Transverse colon (tissue), 4 donors: ENCODE results near the gene EPM2A. TPM values are rescaled to one million over a fixed set of nuclear protein-coding genes. Genes with fewer than 3 reads are reported as not detected.

Source experiments
- DNase-seq: peaks from one replicate; pipeline ENCODE4 v3.0.0-alpha.2; 2019
- H3K27ac ChIP-seq, 4 donors: fragments of 200-600 bp; sonication (generic); 2 replicates each; pipeline ENCODE4 v1.5.1; 2016 to 2018; ENCODE audit warnings: inconsistent platforms in 4 of 4
- H3K27me3 ChIP-seq: fragments of 200-600 bp; sonication (generic); 2 replicates; pipeline ENCODE4 v1.5.1; 2017; ENCODE audit warnings: inconsistent platforms
- H3K36me3 ChIP-seq, 4 donors: fragments of 200-600 bp; sonication (generic); 2 replicates each; pipeline ENCODE4 v1.5.1; 2017 to 2019; ENCODE audit warnings: inconsistent platforms in 4 of 4
- H3K4me1 ChIP-seq, 4 donors: fragments of 200-600 bp; sonication (generic); 2 replicates each; pipeline ENCODE4 v1.5.1; 2017 to 2020; ENCODE audit warnings: inconsistent platforms in 4 of 4
- H3K4me3 ChIP-seq, 4 donors: fragments of 200-600 bp; sonication (generic); 1 replicate in 1 of 4; 2 replicates in 3 of 4; pipeline versions ENCODE4 v1.5.1 to v1.6.1; 2017 to 2019; ENCODE audit warnings: inconsistent platforms in 4 of 4
- H3K9me3 ChIP-seq, 2 donors: fragments of 200-600 bp; sonication (generic); 2 replicates each; pipeline ENCODE4 v1.5.1; 2017 to 2019; ENCODE audit warnings: inconsistent platforms in 2 of 2
- CTCF ChIP-seq, 5 experiments: fragments of 200-600 bp in 3 of 5; fragments of 450-650 bp in 2 of 5; sonication (generic) in 3 of 5; IDR thresholded peaks; 1 replicate in 2 of 5; 2 replicates in 3 of 5; pipeline ENCODE4 v1.5.1; 2016 to 2017; ENCODE audit warnings: antibody characterized with exemption in 5 of 5, inconsistent platforms in 3 of 5, mild to moderate bottlenecking in 2 of 5, moderate library complexity in 1 of 5
- EP300 ChIP-seq: sonication (generic); formaldehyde crosslinking; IDR thresholded peaks from one replicate; pipeline ENCODE4 v1.6.1; 2017; ENCODE audit warnings: antibody characterized with exemption, low read depth
- POLR2A ChIP-seq: fragments of 450-650 bp; IDR thresholded peaks from one replicate; pipeline ENCODE4 v1.6.1; 2016; ENCODE audit warnings: antibody characterized with exemption, mild to moderate bottlenecking, moderate library complexity
- POLR2AphosphoS5 ChIP-seq, 3 donors: sonication (generic); formaldehyde crosslinking; IDR thresholded peaks; one replicate each; pipeline ENCODE4 v1.6.1; 2016; ENCODE audit warnings: antibody characterized with exemption in 3 of 3
- WGBS, 2 donors: methylation state at CpG; one replicate each; pipeline ENCODE4 v1.1.5; 2018; ENCODE audit warnings: low coverage in 1 of 2; 5-methylcytosine and 5-hydroxymethylcytosine counted together
- in situ Hi-C, 4 donors: fragments of 200-750 bp; cut with MboI; loops; one replicate each; pipeline versions ENCODE4 v1.15.0 to v1.15.1; 2017; ENCODE audit warnings: low sequenced_read_pairs in 3 of 4, low pct_ligation_motif_present in 1 of 4, low pct_unique_long_range_greater_than_20kb in 1 of 4
- intact Hi-C: fragments of 100-400 bp; cut with DNase I; formaldehyde crosslinking; loops from one replicate; pipeline ENCODE4 v1.15.1; 2023; ENCODE audit warnings: low total_unique reads
- total RNA-seq, 4 donors: library from RNA; depleted of rRNA; stranded (reverse); fragments of >200 nt; gene quantifications; one replicate each; pipeline ENCODE4 v1.1.0, GENCODE V29; 2016

The EPM2A gene
- total RNA-seq, 4 donors from 2014 or later: 10.5 to 33.6 (median 11.8) TPM

GRCh38 chr6:145738265-145738664, 2.9 kb upstream of the EPM2A start:
- in situ Hi-C loops: loop anchor here in 3 of 4 donors (10.0 to 25.0 kb wide), 2 partner anchors 77 to 149 kb away; partner anchors contain the start of gene FBXO30 (in 2 of the 3)
- DNase-seq: no peak
- H3K4me3 ChIP-seq: no peak overlapping the region
- H3K9me3 ChIP-seq: no peaks in the 10 kb centered on the region
- H3K36me3 ChIP-seq: no peaks in the 10 kb centered on the region
- no peaks in the 10 kb centered on the region for H3K27me3 ChIP-seq
- TF ChIP-seq POLR2A (no peak), POLR2AphosphoS5 (IDR thresholded peaks at IDR 0.05) (no peak), EP300 (no peak), CTCF (IDR thresholded peaks at IDR 0.05) (no peak)
- H3K4me1 ChIP-seq: peaks cover 0 to 30% (median 7%) of the 10 kb centered on the region in 4 donors
- H3K27ac ChIP-seq: peak overlapping the region in 1 of 4 donors; percentile 100
- intact Hi-C loops: loop anchor here (5.0 kb wide), 1 partner anchor 64 kb away; no protein-coding TSS in a partner anchor

DNA sequence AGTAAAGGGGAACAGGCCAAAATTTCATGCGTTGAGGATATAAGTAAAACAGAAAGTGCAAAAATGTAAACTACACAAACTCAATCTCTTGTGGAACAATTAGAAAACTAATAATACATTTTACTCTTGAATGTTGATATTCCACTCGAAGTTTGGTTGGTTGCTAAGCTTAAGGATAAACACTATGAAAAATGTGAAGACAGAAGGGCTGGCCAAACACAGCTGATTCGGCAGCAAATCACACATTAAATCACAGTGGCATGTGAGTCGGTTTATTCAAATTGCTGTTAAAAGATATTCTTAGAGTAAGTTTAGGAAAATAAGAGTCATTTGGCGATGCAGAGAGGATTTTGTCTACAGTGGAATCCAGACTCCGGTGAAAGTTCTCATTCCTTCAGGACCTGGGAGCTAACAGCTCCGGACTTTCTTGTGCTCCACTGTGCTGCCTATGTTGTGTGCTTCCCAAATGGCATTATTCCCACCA, 1.4 kb upstream of the EPM2A start:
- H3K36me3 ChIP-seq: no peaks in the 10 kb centered on the region
- in situ Hi-C loops (loop anchor here in 3 of 4 donors (10.0 to 25.0 kb wide), 2 partner anchors 78 to 151 kb away; partner anchors contain the start of gene FBXO30 (in 2 of the 3)), intact Hi-C loops (loop anchor here (5.0 kb wide), 1 partner anchor 66 kb away; no protein-coding TSS in a partner anchor)
- peaks cover 0 to 31% (median 7%) of the 10 kb centered on the region in 4 donors for H3K4me1 ChIP-seq
- WGBS, 2 donors: 48 to 60% methylated on average over 4 to 7 of the region's 7 CpGs
- H3K4me3 ChIP-seq: peak overlapping the region in 1 of 4 donors; percentile 89
- peak; percentile 8 for DNase-seq
- TF ChIP-seq POLR2A: no peak
- peak in 2 of 3 donors; percentile 45 to 56 for TF ChIP-seq POLR2AphosphoS5 (IDR thresholded peaks at IDR 0.05)
- H3K9me3 ChIP-seq: no peaks in the 10 kb centered on the region
- peak overlapping the region; percentile 95 to 100 (median 97) for H3K27ac ChIP-seq
- H3K27me3 ChIP-seq: no peaks in the 10 kb centered on the region

DNA sequence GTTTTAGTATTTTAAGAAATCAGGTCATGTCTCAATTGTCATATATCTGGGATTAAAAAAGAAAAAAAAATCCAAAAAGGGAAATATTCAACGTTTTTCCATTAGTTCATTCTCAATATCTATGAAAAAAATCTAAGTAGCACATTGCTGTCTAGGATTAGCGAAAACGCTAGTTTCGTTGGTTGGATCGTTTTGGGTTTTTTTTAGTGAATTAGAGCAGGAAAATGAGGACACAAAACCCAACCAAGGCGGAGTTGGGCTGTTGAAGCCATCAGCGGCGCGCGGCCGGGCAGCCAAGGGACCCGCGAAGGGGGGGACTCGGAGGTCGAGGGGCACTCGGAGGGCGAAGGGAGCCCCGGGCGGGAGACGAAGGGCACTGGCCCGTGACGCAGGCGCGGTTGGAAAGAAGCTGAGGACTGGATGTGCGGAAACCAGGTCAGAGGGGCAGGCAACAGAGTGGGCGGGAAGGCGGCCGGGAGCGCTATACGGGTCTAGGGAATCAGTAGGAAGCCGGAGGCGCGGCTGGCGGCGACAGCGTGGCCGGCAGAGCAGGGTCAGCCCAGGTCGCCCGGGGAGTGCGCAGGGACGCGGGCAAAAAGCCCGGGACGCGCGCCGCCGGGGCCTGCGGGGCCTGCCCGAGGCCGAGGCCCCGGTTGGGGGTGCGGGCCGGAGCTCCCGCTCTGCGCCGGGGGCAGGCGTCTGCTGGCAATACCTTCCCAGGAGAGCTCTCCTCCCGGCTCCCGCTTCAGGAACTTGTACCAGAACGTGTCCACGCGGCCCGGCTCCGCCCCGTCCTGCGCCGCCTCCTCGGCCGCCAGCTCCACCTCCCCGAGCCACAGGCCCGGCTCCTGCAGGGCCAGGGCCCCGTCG, 599 bp downstream of the EPM2A start:
- DNase-seq: peak; percentile 90
- no peaks in the 10 kb centered on the region for H3K36me3 ChIP-seq
- TF ChIP-seq EP300 (no peak), POLR2A (peak; percentile 61), POLR2AphosphoS5 (IDR thresholded peaks at IDR 0.05) (peak; percentile 9 to 56 (median 53)), CTCF (IDR thresholded peaks at IDR 0.05) (no peak)
- in situ Hi-C loops: loop anchor here in 3 of 4 donors (10.0 to 25.0 kb wide), 2 partner anchors 80 to 153 kb away; partner anchors contain the start of gene FBXO30 (in 2 of the 3)
- H3K4me3 ChIP-seq: peak overlapping the region; percentile 68 to 98 (median 79)
- peaks cover 0 to 31% (median 7%) of the 10 kb centered on the region in 4 donors for H3K4me1 ChIP-seq
- 0% methylated on average over 14 to 66 of the region's 74 CpGs for WGBS, 2 donors
- no peaks in the 10 kb centered on the region for H3K9me3 ChIP-seq
- H3K27me3 ChIP-seq: no peaks in the 10 kb centered on the region
- intact Hi-C loops: loop anchor here (5.0 kb wide), 1 partner anchor 68 kb away; no protein-coding TSS in a partner anchor
- peak overlapping the region; percentile 95 to 100 (median 97) for H3K27ac ChIP-seq

GRCh38 chr6:145733810-145734209, 1.5 kb downstream of the EPM2A start:
- no peak for DNase-seq

More at GRCh38 chr6:145733810-145734209, 1.5 kb downstream of the EPM2A start:
- intact Hi-C loops (no loop called here), in situ Hi-C loops (loop anchor here in 3 of 4 donors (10.0 to 25.0 kb wide), 2 partner anchors 81 to 153 kb away; partner anchors contain the start of gene FBXO30 (in 2 of the 3))
- Histone ChIP-seq H3K27me3 (no peaks in the 10 kb centered on the region), H3K9me3 (no peaks in the 10 kb centered on the region), H3K36me3 (no peaks in the 10 kb centered on the region), H3K4me3 (peak overlapping the region in 3 of 4 donors; percentile 69 to 98 (median 89)), H3K27ac (peak overlapping the region; percentile 95 to 100 (median 97)), H3K4me1 (peaks cover 0 to 31% (median 7%) of the 10 kb centered on the region in 4 donors)
- WGBS, 2 donors: 27 to 32% methylated on average over 3 to 4 of the region's 4 CpGs
- TF ChIP-seq CTCF (IDR thresholded peaks at IDR 0.05) (no peak), POLR2A (no peak), POLR2AphosphoS5 (IDR thresholded peaks at IDR 0.05) (no peak), EP300 (no peak)
